SKM-1 treated with dmso at 0.1 percent for 144 hours (cell line): ENCODE measurements around the gene STRADA.

ENCODE experiments used
- DNase-seq: peaks from one replicate; lab custom pipeline; 2025; ENCODE audit not compliant: unreplicated experiment; lab: John Stamatoyannopoulos, UW

STRADA gene

GRCh38 chr17:63701868-63702720 lies 39.5 kb downstream of the STRADA start:
- DNase-seq = peak; percentile 76

GRCh38 chr17:63701456-63701820 lies 40.2 kb downstream of the STRADA start:
- DNase-seq = peak; percentile 72

- DNase-seq = no peak
These were observed 40.8 kb downstream of the STRADA start for GRCh38 chr17:63700528-63701455.

- DNase-seq = no peak
These were observed 41.7 kb downstream of the STRADA start, which contains the start of gene LIMD2 for GRCh38 chr17:63699638-63700527. Gene LIMD2 (minus strand): TSS chr17:63700125. CDS start chr17:63699298, 827 bp downstream.

- peak; percentile 68 for DNase-seq
These were observed 42.5 kb downstream of the STRADA start for GRCh38 chr17:63698886-63699637.

- no peak for DNase-seq
These were observed 43.2 kb downstream of the STRADA start for GRCh38 chr17:63698381-63698885.

GRCh38 chr17:63697341-63698286 lies 44.0 kb downstream of the STRADA start:
- DNase-seq = peak; percentile 89

GRCh38 chr17:63696381-63696961 lies 45.1 kb downstream of the STRADA start:
- DNase-seq = peak; percentile 33

- DNase-seq = no peak
These were observed 45.7 kb downstream of the STRADA start for GRCh38 chr17:63695889-63696288.

GRCh38 chr17:63694950-63695773 lies 46.4 kb downstream of the STRADA start:
- DNase-seq = no peak

- DNase-seq = no peak
These were observed 47.2 kb downstream of the STRADA start for GRCh38 chr17:63694229-63694949.

- DNase-seq = no peak
These were observed 48.0 kb downstream of the STRADA start for GRCh38 chr17:63693411-63694113.

GRCh38 chr17:63692195-63692816 lies 49.3 kb downstream of the STRADA start:
- DNase-seq = no peak

GRCh38 chr17:63689479-63689878 lies 52.1 kb downstream of the STRADA start:
- no peak for DNase-seq

GRCh38 chr17:63688396-63689020 lies 53.1 kb downstream of the STRADA start:
- no peak for DNase-seq
